CD4-positive, alpha-beta T cell treated with Interleukin-17A for 4 hours (primary cell): Measurements from ENCODE around the gene THEM4.
A peak's percentile ranks its signal among the peaks of the same experiment; 100 is the strongest.
"Not testable (repeated sequence)": the region's sequence is repeated elsewhere in the genome, so short reads cannot be mapped to it uniquely, and the experiment has no call there.

ENCODE experiments used
- DNase-seq: peaks from one replicate; pipeline ENCODE4 v3.0.0-alpha.2; 2020; ENCODE audit warnings: mixed read lengths

The THEM4 gene

GRCh38 chr1:151934048-151934493 lies 24.8 kb upstream of the THEM4 start:
- DNase-seq: peak; percentile 58

GRCh38 chr1:151924691-151925587 lies 15.6 kb upstream of the THEM4 start:
- DNase-seq: no peak

DNA sequence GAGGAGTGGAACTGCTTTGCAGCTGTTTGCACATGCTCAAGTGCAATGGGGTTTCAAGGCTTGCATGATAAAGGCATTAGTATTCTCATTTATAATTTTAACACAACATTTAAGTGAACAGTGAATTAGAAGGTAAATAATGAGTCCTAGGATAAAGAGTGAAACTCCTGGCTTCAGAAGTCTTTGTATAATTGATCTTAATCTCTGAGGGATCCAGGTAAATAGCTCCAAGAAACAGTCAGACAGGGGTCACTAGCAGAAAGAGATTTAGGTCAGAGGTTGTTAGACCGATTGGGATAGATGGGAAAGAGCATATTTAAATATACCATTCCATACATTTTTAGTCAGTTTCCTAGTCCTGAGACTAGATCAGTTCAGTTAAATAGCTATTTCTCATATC lies 14.1 kb upstream of the THEM4 start:
- no peak for DNase-seq

DNA sequence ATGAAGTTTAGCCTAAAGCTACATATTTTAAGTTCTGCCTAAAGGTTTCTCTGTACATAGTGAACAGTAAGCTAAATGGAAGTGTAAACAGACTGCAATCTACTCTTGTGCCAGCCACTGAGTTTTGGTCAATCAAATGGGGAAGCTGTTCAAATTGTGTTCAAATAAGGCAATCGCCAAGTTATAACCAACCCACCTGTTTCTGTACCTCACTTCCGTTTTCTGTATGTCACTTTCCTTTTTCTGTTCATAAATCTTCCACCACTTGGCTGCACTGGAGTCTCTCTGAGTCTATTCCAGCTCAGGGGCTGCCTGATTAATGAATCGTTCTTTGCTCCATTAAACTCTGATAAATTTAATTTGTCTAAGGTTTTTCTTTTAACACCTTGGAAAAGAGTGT lies 10.8 kb upstream of the THEM4 start:
- DNase-seq: no peak

GRCh38 chr1:151918819-151919610 lies 9.7 kb upstream of the THEM4 start:
- no peak for DNase-seq

DNA sequence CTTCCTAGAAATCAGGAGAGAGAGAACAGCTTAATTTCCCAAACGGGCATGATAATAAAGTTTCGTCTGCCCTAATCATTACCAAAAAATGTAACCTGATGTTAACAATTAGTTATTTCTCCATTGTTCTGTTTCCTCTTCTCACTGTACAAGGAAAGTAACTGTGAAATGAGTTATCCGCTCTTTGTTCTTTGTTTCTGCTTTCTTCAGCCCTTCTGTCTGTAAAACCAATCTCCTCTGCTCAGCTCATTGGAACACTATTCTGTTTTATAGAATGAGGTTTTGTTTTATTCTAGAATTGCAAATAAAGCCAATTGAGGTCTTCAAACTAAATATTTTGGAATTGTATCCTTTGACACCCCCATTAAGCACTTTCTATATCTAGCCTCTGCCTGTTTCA lies 8.8 kb upstream of the THEM4 start:
- no peak for DNase-seq

DNA sequence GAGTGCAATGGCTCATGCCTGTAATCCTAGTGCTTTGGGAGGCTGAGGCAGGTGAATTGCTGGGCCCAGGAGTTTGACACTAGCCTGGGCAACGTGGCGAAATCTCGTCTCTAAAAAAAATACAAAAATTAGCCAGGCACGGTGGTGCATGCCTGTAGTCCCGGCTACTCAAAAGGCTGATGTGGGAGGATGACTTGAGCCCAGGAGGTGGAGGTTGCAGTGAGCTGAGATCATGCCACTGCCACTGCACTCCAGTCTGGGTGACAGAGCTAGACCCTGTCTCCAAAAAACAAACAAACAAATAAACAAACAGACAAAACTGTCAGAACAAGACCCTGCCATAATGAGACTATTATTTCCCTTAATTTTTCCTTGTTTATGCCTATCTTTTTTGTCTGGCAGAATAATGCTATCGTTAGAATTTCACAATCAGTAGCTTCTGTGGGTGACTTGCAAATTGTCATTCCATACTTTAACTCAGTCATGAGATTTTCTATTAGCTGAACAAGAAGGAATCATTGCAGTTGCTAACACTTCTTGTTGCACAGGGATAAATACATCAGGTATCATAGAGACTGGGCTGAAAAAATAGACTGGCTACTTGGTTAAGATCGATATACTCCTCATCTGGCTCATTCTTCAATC lies 7.5 kb upstream of the THEM4 start:
- DNase-seq: no peak

DNA sequence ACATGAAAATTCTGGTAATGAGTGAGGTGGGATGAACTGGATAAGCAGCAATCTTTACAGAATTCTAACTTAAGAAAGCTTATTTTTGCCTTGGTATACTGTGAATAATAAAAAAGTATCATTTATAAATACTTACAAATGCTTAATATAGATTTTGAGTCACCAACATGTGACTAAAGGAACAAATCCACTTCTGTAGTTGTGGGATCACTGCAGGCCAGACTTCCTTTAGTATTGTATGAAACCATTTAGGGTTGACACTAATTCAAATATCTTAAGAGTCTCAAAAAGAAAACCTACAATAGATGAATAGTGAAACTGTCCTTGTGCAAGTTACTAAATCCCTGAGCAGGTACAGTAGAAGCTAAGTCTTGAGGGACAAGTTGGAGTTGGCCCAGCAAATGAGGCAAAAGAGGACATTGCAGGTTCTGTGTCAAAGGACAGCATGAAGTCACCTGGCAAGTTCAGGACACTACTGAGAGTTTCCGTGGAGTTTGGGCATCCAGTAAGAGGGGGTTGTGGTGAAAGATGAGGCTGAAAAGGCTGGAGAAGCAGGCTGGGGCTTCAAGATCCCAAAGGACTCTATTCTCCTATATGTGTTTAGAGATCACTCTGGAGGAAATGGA lies 5.9 kb upstream of the THEM4 start:
- DNase-seq: no peak

GRCh38 chr1:151914076-151914475 lies 4.8 kb upstream of the THEM4 start:
- no peak for DNase-seq

DNA sequence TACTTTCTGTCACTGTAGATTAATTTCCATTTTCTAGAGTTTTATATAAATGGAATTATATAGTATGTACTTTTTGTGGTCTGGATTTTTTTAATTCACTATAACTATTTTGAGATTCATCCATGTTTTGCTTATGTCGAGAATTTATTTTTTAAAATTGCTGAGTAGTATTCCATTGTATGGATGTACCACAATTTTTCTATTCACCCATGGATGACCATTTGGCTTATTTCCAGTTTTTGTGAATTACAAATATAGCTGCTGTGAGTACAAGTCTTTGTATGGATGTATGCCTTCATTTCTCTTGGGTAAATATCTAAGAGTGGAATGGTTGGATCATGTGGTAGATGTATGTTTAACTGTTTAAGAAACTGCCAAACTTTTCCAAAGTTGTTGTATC lies 3.7 kb upstream of the THEM4 start:
- no peak for DNase-seq

- no peak for DNase-seq
Observed at GRCh38 chr1:151908228-151908691, 1.1 kb downstream of the THEM4 start.

- DNase-seq: no peak
Observed at GRCh38 chr1:151907363-151908139, 1.8 kb downstream of the THEM4 start.

GRCh38 chr1:151906324-151906645 lies 3.0 kb downstream of the THEM4 start:
- DNase-seq: not testable (repeated sequence)

- DNase-seq: peak; percentile 69
Observed at GRCh38 chr1:151905443-151906323, 3.6 kb downstream of the THEM4 start.

- DNase-seq: peak; percentile 82
Observed at GRCh38 chr1:151905070-151905442, 4.3 kb downstream of the THEM4 start.

DNA sequence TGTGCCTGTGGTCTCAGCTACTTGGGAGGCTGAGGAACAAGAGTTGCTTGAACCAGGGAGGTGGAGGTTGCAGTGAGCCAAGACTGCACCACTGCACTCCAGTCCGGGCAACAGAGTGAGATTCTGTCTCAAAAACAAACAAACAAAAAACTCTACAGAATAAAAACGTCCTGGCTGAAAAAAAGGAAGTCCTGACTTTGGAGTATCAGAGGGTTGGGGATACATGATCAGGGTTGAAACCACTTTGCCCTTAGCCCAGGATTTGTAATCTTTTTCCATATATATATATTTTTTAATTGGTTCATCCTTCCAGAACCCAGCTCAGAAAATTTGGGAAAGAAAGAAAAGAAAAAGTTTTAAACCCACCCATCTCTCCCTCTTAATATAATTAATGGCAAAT lies 6.5 kb downstream of the THEM4 start:
- DNase-seq: no peak

DNA sequence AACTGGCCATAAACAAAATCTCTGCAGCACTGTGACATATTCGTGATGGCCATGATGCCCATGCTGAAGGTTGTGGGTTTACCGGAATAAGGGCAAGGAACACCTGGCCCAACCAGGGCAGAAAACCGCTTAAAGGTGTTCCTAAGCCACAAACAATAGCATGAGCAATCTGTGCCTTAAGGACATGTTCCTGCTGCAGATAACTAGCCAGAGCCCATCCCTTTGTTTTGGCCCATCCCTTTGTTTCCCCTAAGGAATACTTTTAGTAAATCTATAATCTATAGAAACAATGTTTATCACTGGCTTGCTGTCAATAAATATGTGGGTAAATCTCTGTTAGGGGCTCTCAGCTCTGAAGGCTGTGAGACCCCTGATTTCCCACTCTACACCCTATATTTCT lies 8.5 kb downstream of the THEM4 start:
- DNase-seq: not testable (repeated sequence)

DNA sequence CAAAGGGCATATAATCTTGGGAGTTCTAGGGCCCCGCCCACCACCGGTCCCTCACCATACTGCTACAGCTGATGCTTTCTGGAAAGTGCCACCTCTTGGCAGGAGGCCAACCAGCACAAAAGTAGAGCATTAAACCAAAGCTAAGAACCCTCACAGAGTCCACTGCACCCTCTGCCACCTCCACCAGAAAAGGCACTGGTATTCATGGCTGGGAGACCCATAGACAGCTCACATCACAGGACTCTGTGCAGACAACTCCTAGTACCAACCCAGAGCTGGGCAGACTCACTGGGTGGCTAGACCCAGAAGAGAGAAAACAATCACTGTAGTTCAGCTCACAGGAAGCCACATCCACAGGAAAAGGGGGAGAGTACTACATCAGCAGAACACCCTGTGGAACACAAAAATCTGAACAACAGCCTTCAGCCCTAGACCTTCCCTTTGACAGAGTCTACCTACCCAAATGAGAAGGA lies 10.8 kb downstream of the THEM4 start:
- peak; percentile 79 for DNase-seq

DNA sequence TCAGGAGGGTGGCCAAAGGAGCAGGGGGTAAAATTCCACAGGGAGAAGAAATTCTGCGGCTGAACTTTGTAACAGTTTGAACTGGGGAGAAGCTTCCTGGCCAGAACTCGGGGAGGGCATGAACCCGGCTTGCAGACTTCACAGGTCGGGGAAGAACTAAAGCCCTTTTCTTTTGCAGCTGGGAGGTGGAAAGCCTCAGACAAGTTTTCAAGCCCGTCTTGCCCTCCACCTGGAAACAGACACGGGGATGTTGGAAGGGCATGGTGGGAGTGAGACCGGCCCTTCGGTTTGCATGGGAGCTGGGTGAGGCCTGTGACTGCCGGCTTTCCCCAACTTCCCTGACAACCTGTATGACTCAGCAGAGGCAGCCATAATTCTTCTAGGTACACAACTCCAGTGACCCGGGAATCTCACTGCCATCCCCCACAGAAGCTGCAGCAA lies 11.3 kb downstream of the THEM4 start:
- DNase-seq: peak; percentile 48

GRCh38 chr1:151893176-151893924 lies 16.0 kb downstream of the THEM4 start:
- DNase-seq: no peak
